Colonic mucosa (tissue), 4 donors: ENCODE results near the gene FHIP2A. TPM values are rescaled to one million over a fixed set of nuclear protein-coding genes. Genes with fewer than 3 reads are reported as not detected.

Experiments used
- DNase-seq: peaks from one replicate; pipeline ENCODE4 v3.0.0-alpha.2; 2020
- H3K27ac ChIP-seq: fragments of 200-600 bp; one replicate; pipeline ENCODE4 v1.8.0; 2021
- H3K27me3 ChIP-seq: fragments of 200-600 bp; one replicate; pipeline ENCODE4 v1.8.0; 2021
- H3K36me3 ChIP-seq: fragments of 200-600 bp; one replicate; pipeline ENCODE4 v1.8.0; 2021
- H3K4me1 ChIP-seq: fragments of 200-600 bp; one replicate; pipeline ENCODE4 v1.8.0; 2021; ENCODE audit warnings: mild to moderate bottlenecking
- H3K4me3 ChIP-seq: fragments of 200-600 bp; one replicate; pipeline ENCODE4 v1.8.0; 2021
- H3K9ac ChIP-seq, 2 donors: one replicate each; pipeline ENCODE4 v1.7.0; 2013; ENCODE audit warnings: control low read depth in 2 of 2, low read depth in 2 of 2, low read length in 2 of 2
- H3K9me3 ChIP-seq: fragments of 200-600 bp; one replicate; pipeline ENCODE4 v1.8.0; 2021
- CTCF ChIP-seq: fragments of 200-600 bp; IDR thresholded peaks from one replicate; pipeline ENCODE4 v1.8.0; 2022; ENCODE audit warnings: antibody characterized with exemption, mild to moderate bottlenecking
- intact Hi-C: fragments of 100-400 bp; cut with DNase I; formaldehyde crosslinking; loops from one replicate; pipeline ENCODE4 v1.14.1; 2022
- total RNA-seq, 2 donors: library from RNA; stranded (reverse); fragmentation: NEBNext Ultra II Directional in 1 of 2; extraction: Animal tissue kit (Norgen Biotek cat#: 25700) in 1 of 2; gene quantifications; one replicate each; pipeline ENCODE4 v1.2.1, GENCODE V29; 2021
- donor health status: healthy.
- donor health status: DM: no; HTN: no; CAD: no.
- donor health status: DM: no; HTN: no; CAD: no.

Gene FHIP2A
- total RNA-seq, 2 donors from 2014 or later: 11.3 to 16.6 TPM

- Histone ChIP-seq H3K9ac (no peak overlapping the region), H3K9me3 (no peaks in the 10 kb centered on the region), H3K27me3 (no peaks in the 10 kb centered on the region), H3K27ac (no peak overlapping the region), H3K36me3 (no peaks in the 10 kb centered on the region), H3K4me3 (no peak overlapping the region), H3K4me1 (no peaks in the 10 kb centered on the region)
- no peak for TF ChIP-seq CTCF
- no peak for DNase-seq
- intact Hi-C loops: no loop called here
These were observed 29.8 kb upstream of the FHIP2A start for GRCh38 chr10:114791768-114792167.

- no peak for DNase-seq
- Histone ChIP-seq H3K36me3 (no peaks in the 10 kb centered on the region), H3K9me3 (no peaks in the 10 kb centered on the region), H3K27ac (no peak overlapping the region), H3K4me3 (no peak overlapping the region), H3K4me1 (no peaks in the 10 kb centered on the region), H3K9ac (no peak overlapping the region), H3K27me3 (no peaks in the 10 kb centered on the region)
- intact Hi-C loops: no loop called here
- no peak for TF ChIP-seq CTCF
These were observed 26.5 kb upstream of the FHIP2A start for GRCh38 chr10:114795039-114795438.

GRCh38 chr10:114800361-114800760 lies 21.2 kb upstream of the FHIP2A start:
- H3K4me1 ChIP-seq: no peaks in the 10 kb centered on the region
- no peak overlapping the region for H3K27ac ChIP-seq
- no peak for TF ChIP-seq CTCF
- no peaks in the 10 kb centered on the region for H3K36me3 ChIP-seq
- no peak overlapping the region for H3K9ac ChIP-seq
- no peak overlapping the region for H3K4me3 ChIP-seq
- H3K27me3 ChIP-seq: no peaks in the 10 kb centered on the region
- DNase-seq: no peak
- H3K9me3 ChIP-seq: no peaks in the 10 kb centered on the region
- intact Hi-C loops: no loop called here

- Histone ChIP-seq H3K36me3 (no peaks in the 10 kb centered on the region), H3K9ac (no peak overlapping the region), H3K9me3 (no peaks in the 10 kb centered on the region), H3K27me3 (no peaks in the 10 kb centered on the region), H3K4me3 (no peak overlapping the region), H3K27ac (no peak overlapping the region), H3K4me1 (no peaks in the 10 kb centered on the region)
- intact Hi-C loops: no loop called here
- no peak for TF ChIP-seq CTCF
- DNase-seq: no peak
These were observed 20.2 kb upstream of the FHIP2A start for GRCh38 chr10:114801411-114801813.

- no peaks in the 10 kb centered on the region for H3K27me3 ChIP-seq
- intact Hi-C loops: no loop called here
- no peak overlapping the region for H3K4me3 ChIP-seq
- no peak for TF ChIP-seq CTCF
- no peaks in the 10 kb centered on the region for H3K4me1 ChIP-seq
- DNase-seq: no peak
- no peak overlapping the region for H3K9ac ChIP-seq
- no peaks in the 10 kb centered on the region for H3K36me3 ChIP-seq
- no peaks in the 10 kb centered on the region for H3K9me3 ChIP-seq
- H3K27ac ChIP-seq: no peak overlapping the region
These were observed 19.4 kb upstream of the FHIP2A start for GRCh38 chr10:114802177-114802576.
